22Rv1 (cell line): ENCODE measurements around the gene MCU.

Experiments used
- H3K27ac ChIP-seq: fragments of 450-650 bp; 2 replicates; pipeline ENCODE4 v1.5.1; 2017
- CTCF ChIP-seq: fragments of 450-650 bp; IDR thresholded peaks from 2 replicates; pipeline ENCODE4 v1.5.1; 2017; ENCODE audit warnings: mild to moderate bottlenecking
- ZFX ChIP-seq: fragments of 450-650 bp; IDR thresholded peaks from 2 replicates; pipeline ENCODE4 v1.6.1; 2017; ENCODE audit warnings: antibody characterized with exemption, borderline replicate concordance

The MCU gene

GRCh38 chr10:72831696-72832409 is 139.9 kb downstream of the MCU start:
- H3K27ac ChIP-seq = no peak overlapping the region
- TF ChIP-seq CTCF (no peak), ZFX (no peak)

GRCh38 chr10:72832701-72833100 is 140.8 kb downstream of the MCU start:
- no peak for TF ChIP-seq CTCF
- TF ChIP-seq ZFX = no peak
- no peak overlapping the region for H3K27ac ChIP-seq

- TF ChIP-seq CTCF (peak; percentile 80), ZFX (no peak)
- no peak overlapping the region for H3K27ac ChIP-seq
Observed at GRCh38 chr10:72834183-72834825, 142.4 kb downstream of the MCU start.

- TF ChIP-seq ZFX = no peak
- no peak for TF ChIP-seq CTCF
- no peak overlapping the region for H3K27ac ChIP-seq
Observed at GRCh38 chr10:72840319-72840718, 148.4 kb downstream of the MCU start.

- TF ChIP-seq CTCF (no peak), ZFX (no peak)
- no peak overlapping the region for H3K27ac ChIP-seq
Observed at GRCh38 chr10:72841487-72841886, 149.5 kb downstream of the MCU start.

GRCh38 chr10:72842164-72842563 is 150.2 kb downstream of the MCU start:
- no peak overlapping the region for H3K27ac ChIP-seq
- TF ChIP-seq ZFX = no peak
- no peak for TF ChIP-seq CTCF

- H3K27ac ChIP-seq = no peak overlapping the region
- TF ChIP-seq ZFX (no peak), CTCF (no peak)
Observed at GRCh38 chr10:72846238-72846637, 154.3 kb downstream of the MCU start.
